ENCODE data around the gene TNNT3.

The TNNT3 gene

DNA sequence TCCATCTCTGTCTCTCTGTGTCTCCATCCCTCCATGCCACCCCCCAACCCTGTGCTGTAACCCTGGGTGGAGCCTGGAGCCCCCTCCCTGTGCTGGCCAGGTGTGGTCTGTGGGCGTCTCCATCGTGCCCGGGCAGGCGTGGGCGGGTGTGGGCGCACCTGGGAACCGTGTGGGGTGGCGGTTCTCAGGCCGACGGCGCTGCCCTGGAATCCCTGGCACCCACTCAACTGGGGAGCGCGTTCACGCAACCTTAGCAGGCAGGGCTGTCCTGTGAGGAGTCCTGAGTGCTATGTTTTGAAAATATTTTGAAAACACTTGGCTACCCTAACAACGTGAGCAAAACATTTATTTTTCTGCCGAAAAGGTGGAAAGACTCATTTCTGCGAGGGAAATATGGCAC lies 4.7 kb downstream of the TNNT3 start:
- no peak for DNase-seq

- no peak for DNase-seq
Measured at GRCh38 chr11:1924646-1925372, 5.3 kb downstream of the TNNT3 start.

- no peak for DNase-seq
Measured at GRCh38 chr11:1925373-1926155, 6.1 kb downstream of the TNNT3 start.

DNA sequence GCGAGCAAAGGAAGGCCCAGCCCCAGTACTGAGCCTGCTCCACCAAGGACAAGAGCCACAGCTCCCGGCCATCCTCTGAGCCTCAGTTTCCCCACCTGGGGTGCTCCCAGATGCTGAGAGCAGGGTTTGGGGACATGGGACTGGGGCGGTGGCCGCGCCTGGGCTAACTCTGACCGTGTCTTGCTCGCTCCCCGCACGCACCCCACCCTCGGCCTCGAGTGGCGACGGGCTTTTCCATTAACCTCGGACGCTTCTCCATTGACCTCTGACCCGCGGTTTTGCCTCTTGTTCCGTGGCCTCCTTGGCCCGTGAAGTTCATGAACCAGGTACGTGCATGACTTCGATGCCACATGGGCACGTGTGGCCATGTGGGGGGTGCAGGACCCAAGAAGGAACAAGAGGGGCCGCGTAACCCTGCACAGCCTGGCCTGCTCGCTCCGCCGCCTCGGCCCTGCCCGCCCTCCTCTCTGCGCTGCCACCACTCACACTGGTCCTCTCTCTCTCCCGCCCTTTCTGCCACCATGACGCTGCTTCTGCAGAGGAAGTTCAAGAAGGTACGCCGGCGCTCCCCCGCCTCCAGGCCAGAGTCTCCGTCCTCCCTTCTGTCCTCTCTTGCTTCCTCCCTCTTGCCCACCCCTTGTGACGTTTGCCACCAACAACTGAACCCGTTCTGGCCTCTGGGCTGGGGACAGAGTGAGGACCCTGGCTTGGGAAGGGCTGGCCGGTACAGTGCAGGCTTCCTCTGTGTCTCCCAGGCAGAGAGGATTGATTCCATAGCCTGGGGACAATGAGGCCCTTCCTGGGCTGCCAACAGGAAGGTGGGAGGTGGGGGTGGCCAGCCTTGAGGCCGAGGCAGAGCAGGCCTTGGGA lies 6.9 kb downstream of the TNNT3 start:
- no peak for DNase-seq

GRCh38 chr11:1927026-1927847 lies 7.7 kb downstream of the TNNT3 start:
- DNase-seq, result no peak

GRCh38 chr11:1927848-1928469 lies 8.5 kb downstream of the TNNT3 start:
- no peak for DNase-seq

GRCh38 chr11:1928470-1928890 lies 9.0 kb downstream of the TNNT3 start:
- no peak for DNase-seq

DNA sequence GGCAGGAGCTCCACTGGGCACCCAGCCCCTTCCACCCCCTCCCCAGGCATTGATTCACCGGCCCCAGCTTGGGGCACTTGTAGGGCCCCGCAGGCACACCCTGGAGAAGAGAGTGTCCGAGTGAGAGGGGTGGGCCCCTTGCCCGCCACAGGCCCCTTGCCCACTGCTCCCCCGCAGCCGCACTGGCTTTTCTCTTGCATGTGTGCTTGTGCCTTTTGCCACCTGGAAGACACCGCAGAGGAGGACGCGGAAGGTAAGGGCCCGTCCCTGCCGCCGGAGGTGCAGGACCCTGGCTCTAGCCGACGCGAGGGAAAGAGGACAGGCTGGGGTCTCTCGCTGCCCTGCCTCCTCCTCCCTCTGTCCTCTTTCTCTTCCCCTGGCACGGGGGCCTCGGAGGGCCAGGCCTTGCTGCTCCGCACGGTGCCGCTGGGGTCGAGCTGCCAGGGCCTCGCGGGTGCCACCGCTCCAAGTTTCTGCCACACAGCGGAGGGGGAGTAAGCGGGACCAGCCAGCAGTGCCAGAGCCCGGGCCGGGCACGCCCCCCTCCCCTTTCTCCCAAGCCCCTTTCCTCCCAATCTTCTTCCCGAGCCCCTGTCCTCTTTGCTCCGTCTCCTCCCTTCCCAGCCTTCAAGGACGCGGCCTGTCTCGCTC lies 9.5 kb downstream of the TNNT3 start:
- no peak for DNase-seq

DNA sequence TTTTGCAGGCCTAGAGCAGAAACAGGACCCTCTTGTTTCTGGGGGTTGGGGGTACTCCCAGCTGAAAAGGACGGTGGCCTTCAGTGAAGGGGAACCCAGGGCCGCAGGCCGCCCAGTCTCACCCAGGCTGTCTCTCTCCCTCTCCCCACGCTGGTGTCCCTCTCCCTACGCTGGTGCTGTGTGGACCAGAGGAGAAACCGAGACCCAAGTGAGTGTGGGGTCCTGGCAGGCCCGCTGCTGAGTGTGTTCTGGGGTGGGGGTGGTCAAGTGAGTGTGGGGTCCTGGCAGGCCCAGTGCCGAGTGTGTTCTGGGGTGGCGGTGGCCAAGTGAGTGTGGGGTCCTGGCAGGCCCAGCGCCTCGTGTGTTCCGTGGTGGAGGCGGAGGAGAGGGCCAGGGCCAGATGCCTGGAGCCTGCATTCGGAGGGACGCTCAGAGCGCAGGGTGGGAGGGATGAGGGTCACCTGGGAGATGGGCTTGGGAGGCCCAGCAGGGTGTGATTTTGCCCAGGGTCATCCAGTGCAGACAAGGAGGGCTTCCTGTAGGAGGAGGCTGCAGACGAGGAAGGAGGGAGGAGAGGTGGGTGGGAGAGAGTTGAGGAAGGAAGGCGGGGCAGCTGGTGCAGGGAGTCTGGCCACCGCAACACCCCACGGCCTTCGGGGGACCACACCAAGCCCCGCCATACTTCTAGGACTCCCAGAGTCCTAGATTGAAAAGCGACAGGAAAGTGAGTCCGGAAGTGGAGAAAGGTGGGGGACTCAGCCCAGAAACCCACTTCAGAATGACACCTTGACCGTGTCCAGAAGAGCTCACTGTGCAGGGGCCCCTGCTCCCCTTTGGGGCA lies 10.3 kb downstream of the TNNT3 start:
- no peak for DNase-seq

GRCh38 chr11:1930462-1930830 lies 10.9 kb downstream of the TNNT3 start:
- no peak for DNase-seq

GRCh38 chr11:1931341-1932104 lies 12.0 kb downstream of the TNNT3 start:
- no peak for DNase-seq

DNA sequence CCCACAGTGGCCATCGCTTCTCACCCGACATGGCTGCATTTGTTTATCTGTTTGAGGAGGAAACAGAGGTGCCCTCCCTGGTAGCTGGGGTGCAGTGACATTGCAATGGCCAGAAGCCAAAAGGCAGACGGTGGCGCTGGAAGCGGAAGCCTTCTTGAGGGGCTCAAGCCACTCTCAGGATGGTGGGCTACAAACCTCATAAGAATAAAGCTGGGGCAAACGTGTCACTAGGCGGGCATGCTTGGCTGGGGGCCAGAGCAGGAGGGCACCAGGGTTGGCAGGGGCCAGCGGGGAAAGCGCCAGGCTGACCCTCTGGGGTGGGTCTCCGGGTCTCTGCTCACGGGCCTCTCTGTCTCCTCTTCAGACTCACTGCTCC lies 12.6 kb downstream of the TNNT3 start:
- DNase-seq, result no peak

- no peak for DNase-seq
Measured at GRCh38 chr11:1932681-1933080, 13.2 kb downstream of the TNNT3 start.

GRCh38 chr11:1933416-1934334 lies 14.2 kb downstream of the TNNT3 start:
- no peak for DNase-seq

- no peak for DNase-seq
Measured at GRCh38 chr11:1934335-1935155, 15.0 kb downstream of the TNNT3 start.

DNA sequence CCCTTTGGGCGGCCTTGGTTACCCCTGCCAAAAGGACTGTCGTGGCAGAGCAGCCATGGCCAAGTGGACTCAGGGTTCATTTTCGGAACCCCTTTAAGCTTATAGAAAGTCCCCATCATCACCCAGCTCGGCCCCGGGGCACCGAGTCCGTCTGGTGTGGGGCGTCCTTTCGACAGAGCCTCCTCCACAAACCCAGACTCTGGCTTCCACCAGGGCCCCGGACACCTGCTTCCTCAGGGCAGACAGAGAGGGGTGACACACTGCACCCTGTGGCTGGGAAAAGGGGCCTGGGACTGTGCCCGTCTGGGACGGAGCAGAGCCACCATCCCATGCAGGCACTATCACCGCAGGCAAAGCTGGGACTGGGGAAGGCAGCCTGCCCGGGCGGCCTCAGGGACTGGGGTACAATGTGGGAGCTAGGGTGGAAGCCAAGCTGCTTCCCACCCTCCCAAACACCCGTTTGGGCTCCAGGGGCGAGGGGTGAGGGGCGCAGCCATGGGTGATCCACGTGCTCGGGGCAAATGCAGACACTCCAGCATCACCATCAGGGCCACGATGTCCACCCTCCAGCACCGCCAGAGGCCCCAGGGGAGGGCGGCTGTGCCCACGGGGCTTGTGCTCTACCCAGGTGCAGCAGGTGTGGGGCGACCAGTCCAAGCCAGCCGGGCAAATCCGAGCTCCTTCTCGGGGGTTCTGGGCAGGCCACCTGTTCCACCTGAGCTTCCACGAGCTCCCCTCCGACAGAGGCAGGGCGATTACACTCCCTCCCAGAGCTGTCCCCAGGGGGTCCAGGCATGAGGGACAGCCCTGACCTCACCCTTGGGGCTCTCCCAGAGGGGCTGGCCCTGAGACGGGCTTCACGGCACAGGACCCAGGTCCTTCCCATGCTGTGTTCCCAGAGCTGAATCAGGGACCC lies 15.9 kb downstream of the TNNT3 start:
- no peak for DNase-seq
